HUES6 (cell line): ENCODE measurements around the gene LEF1.

Source experiments
- H3K27ac ChIP-seq: 2 replicates; pipeline ENCODE4 v1.7.0; 2013; ENCODE audit warnings: low read depth, mild to moderate bottlenecking, low read length, inconsistent platforms
- H3K27me3 ChIP-seq: 2 replicates; pipeline ENCODE4 v1.6.1; 2013; ENCODE audit warnings: low read length; ENCODE audit not compliant: control insufficient read depth, insufficient read depth
- H3K36me3 ChIP-seq: 2 replicates; pipeline ENCODE4 v1.6.1; 2013; ENCODE audit warnings: low read length; ENCODE audit not compliant: control insufficient read depth, insufficient read depth
- H3K4me1 ChIP-seq: 2 replicates; pipeline ENCODE4 v1.6.1; 2013; ENCODE audit warnings: low read length; ENCODE audit not compliant: control insufficient read depth, insufficient read depth
- H3K4me3 ChIP-seq: 2 replicates; pipeline ENCODE4 v1.5.1; 2013; ENCODE audit warnings: low read depth, low read length
- H3K9ac ChIP-seq: one replicate; pipeline ENCODE4 v1.6.1; 2013; ENCODE audit warnings: mild to moderate bottlenecking, low read length
- H3K9me3 ChIP-seq: 2 replicates; pipeline ENCODE4 v1.6.1; 2013; ENCODE audit warnings: low read depth, low read length; ENCODE audit not compliant: control insufficient read depth, insufficient read depth

The LEF1 gene

DNA sequence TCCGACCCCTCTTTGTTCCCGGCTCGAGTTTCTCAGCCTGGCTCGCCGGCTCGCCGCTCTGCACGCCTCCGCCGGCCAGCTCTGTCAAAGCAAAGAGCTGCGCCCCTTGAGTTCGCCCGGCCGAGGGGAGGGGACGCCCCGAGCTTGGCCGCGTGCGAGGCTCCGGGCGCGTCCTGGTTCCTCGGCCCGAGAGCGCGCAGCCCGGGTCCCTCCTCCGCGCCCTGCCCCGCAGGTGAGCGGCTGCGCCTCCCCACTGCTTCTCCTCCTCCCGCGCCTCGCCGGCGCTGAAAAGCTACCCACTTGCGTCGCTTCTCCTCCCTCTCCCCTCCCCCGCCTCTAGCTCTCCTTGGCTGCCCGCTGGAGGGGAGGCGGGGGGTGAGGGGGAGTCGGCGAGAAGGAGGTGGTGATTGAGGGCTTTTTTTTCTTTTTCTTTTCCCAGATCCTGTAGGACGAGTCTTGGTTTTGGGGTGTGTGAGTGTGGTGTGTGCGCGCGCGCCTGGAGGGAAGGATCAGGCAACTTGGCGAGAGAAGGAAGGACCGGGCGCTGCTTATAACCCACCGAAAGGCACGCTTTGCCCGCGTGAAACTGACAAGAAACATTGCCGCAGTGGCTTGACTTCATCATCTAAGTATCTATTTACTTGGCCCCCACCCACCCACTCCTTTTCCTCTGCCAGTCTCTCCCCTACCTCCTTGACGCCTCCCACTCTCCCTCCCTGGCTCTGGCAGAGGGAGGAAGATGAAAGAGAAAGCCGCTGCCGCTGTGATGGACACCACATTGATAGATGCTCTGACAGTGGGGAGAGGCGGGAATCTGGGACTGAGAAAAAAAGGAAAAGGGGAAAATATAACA is at the start of gene LEF1:
LEF1 (minus strand) TSS at position 262 of the 853 bp plus-strand sequence. CDS start 1,165 bp downstream, outside the sequence.
- H3K9ac ChIP-seq = peak within 1 kb of the TSS; percentile 87
- peak within 1 kb of the TSS; percentile 72; the same call in 1 of the 2 replicates for H3K27ac ChIP-seq

GRCh38 chr4:108216510-108216909 is 47.8 kb upstream of the LEF1 start:
- no peaks in the 10 kb centered on the region for H3K36me3 ChIP-seq
- no peak overlapping the region for H3K9ac ChIP-seq
- H3K27ac ChIP-seq = no peak overlapping the region
- peaks cover 3% of the 10 kb centered on the region; the same call in 1 of the 2 replicates for H3K4me1 ChIP-seq
- no peaks in the 10 kb centered on the region for H3K9me3 ChIP-seq
- H3K27me3 ChIP-seq = no peaks in the 10 kb centered on the region
- no peak overlapping the region for H3K4me3 ChIP-seq

More for the DNA sequence above, at the start of gene LEF1:
- no peaks in the 10 kb centered on the region; the same call in 1 of the 2 replicates for H3K36me3 ChIP-seq
- H3K9me3 ChIP-seq = no peaks in the 10 kb centered on the region
- H3K27me3 ChIP-seq = peaks cover 98% of the 10 kb centered on the region
- peak within 1 kb of the TSS; percentile 70 for H3K4me3 ChIP-seq
- peaks cover 41% of the 10 kb centered on the region for H3K4me1 ChIP-seq

DNA sequence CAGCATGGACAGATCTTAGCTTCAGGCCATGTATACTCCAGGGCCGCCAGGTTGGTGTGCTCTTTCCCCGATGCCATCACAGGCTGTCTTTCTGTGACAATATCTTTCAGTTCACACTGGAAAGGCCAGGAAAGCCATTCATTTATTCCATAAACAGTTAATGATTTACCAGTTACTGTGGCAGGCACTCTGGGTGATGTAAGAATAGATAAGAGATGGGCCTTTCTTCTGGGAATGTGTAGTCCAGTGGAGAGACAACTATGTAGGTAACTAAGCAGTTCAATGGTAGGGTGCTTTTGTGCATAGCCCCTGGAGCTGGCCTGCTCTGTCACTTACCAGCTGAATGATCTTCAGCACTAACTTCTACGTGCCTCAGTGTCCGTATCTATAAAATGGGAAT is 46.3 kb upstream of the LEF1 start:
- no peaks in the 10 kb centered on the region for H3K36me3 ChIP-seq
- no peak overlapping the region for H3K4me3 ChIP-seq
- H3K27ac ChIP-seq = no peak overlapping the region
- H3K9ac ChIP-seq = no peak overlapping the region
- H3K27me3 ChIP-seq = no peaks in the 10 kb centered on the region
- no peaks in the 10 kb centered on the region for H3K9me3 ChIP-seq
- peaks cover 3% of the 10 kb centered on the region; the same call in 1 of the 2 replicates for H3K4me1 ChIP-seq

- Histone ChIP-seq H3K27me3 (no peaks in the 10 kb centered on the region), H3K36me3 (no peaks in the 10 kb centered on the region), H3K9me3 (no peaks in the 10 kb centered on the region), H3K9ac (no peak overlapping the region), H3K4me1 (peaks cover 3% of the 10 kb centered on the region; the same call in 1 of the 2 replicates), H3K4me3 (no peak overlapping the region), H3K27ac (no peak overlapping the region)
Measured at GRCh38 chr4:108213723-108214122, 45.0 kb upstream of the LEF1 start.

GRCh38 chr4:108213308-108213707 is 44.6 kb upstream of the LEF1 start:
- Histone ChIP-seq H3K9me3 (no peaks in the 10 kb centered on the region), H3K4me1 (peaks cover 3% of the 10 kb centered on the region; the same call in 1 of the 2 replicates), H3K36me3 (no peaks in the 10 kb centered on the region), H3K9ac (no peak overlapping the region), H3K27me3 (no peaks in the 10 kb centered on the region), H3K27ac (no peak overlapping the region), H3K4me3 (no peak overlapping the region)

DNA sequence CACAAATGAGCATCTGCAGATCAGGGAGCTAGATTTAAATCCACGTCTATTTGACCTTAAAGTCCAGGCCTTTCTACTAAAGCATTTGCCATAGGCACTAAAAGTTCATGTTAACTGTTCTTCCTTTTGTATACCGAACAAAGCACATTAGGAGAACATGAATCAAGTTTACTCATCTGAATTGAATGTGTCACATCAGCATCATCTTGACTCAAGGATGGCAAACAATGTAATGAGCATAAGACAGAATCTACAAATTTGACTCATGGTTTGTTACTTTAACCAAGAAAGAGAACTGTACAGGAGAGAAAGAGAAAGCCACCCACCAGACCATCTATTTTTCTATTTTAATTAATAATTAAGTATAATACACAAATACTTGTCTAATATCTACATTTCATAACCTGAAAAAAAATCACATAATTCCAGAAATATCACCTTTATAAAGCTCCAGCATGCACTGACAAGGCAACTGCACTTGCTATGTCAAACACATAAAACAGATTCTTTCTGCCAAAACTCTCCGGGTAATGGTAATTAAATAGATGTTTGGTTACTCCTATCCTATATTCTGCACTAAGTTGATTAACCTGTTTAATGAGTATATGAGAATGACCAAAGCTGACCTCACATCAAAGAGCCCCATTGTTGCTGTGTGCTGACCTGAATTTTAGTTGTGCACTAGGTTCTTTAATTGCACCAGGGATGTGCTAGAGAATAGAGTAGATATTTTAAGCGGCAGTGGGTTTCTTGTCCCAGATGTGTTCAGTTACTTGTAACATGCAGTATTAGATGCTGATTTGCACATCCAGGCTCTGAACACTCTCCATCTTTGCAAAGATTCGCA is 42.5 kb upstream of the LEF1 start:
- Histone ChIP-seq H3K27ac (no peak overlapping the region), H3K36me3 (no peaks in the 10 kb centered on the region), H3K27me3 (no peaks in the 10 kb centered on the region), H3K4me1 (peaks cover 10% of the 10 kb centered on the region; the same call in 1 of the 2 replicates), H3K4me3 (no peak overlapping the region), H3K9ac (no peak overlapping the region), H3K9me3 (no peaks in the 10 kb centered on the region)

GRCh38 chr4:108209489-108209888 is 40.8 kb upstream of the LEF1 start:
- no peak overlapping the region for H3K9ac ChIP-seq
- no peaks in the 10 kb centered on the region for H3K36me3 ChIP-seq
- no peaks in the 10 kb centered on the region for H3K27me3 ChIP-seq
- H3K9me3 ChIP-seq = no peaks in the 10 kb centered on the region
- H3K4me1 ChIP-seq = peaks cover 10% of the 10 kb centered on the region; the same call in 1 of the 2 replicates
- no peak overlapping the region for H3K27ac ChIP-seq
- H3K4me3 ChIP-seq = no peak overlapping the region

DNA sequence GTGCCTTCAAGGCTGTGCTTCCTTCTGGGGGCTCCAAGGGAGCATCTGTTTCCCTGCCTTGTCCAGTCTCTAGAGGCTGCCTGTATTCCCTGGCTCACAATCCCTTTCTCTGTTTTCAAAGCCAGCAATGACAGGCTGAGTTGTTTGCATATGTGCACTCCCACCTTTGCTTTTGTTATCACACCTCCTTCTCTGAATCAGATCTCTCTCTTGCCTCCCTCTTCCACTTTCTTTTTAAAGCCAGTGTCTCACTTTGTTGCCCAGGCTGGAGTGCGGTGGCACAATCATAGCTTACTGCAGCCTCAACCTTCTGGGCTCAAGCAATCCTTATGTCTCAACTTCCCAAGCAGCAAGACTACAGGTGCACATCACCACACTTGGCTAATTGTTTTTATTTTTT is 37.1 kb upstream of the LEF1 start:
- H3K4me3 ChIP-seq = no peak overlapping the region

DNA sequence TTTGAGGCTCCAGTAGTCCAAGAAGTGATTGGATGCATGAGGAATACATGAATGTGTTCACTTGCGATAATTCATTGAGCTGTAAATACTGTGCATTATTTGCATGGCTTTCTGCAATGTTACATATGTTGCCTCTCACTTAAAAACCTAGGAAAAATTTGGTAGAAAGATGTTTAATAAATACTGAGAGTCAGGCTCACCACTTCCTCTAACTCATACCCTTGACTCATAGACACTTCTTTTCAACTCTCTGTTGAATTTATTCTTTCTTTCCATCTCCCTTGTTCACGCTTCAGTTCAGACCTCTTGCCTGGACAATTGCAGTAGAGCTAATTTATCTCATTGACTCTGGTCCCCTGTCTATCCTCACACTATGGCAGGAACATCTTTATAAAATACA is 35.8 kb upstream of the LEF1 start:
- no peak overlapping the region for H3K9ac ChIP-seq
- no peaks in the 10 kb centered on the region for H3K36me3 ChIP-seq
- H3K27me3 ChIP-seq = no peaks in the 10 kb centered on the region
- H3K4me1 ChIP-seq = peaks cover 8% of the 10 kb centered on the region; the same call in 1 of the 2 replicates
- H3K4me3 ChIP-seq = no peak overlapping the region
- no peaks in the 10 kb centered on the region for H3K9me3 ChIP-seq
- H3K27ac ChIP-seq = no peak overlapping the region

More for the DNA sequence above, 37.1 kb upstream of the LEF1 start:
- Histone ChIP-seq H3K27ac (no peak overlapping the region), H3K9ac (no peak overlapping the region), H3K4me1 (peaks cover 8% of the 10 kb centered on the region; the same call in 1 of the 2 replicates), H3K9me3 (no peaks in the 10 kb centered on the region), H3K36me3 (no peaks in the 10 kb centered on the region), H3K27me3 (no peaks in the 10 kb centered on the region)

- H3K27me3 ChIP-seq = no peaks in the 10 kb centered on the region
- H3K4me3 ChIP-seq = no peak overlapping the region
- no peak overlapping the region for H3K27ac ChIP-seq
- H3K4me1 ChIP-seq = peaks cover 8% of the 10 kb centered on the region; the same call in 1 of the 2 replicates
- no peaks in the 10 kb centered on the region for H3K36me3 ChIP-seq
- H3K9ac ChIP-seq = no peak overlapping the region
- no peaks in the 10 kb centered on the region for H3K9me3 ChIP-seq
Measured at GRCh38 chr4:108203377-108203776, 34.6 kb upstream of the LEF1 start.
